ENCODE data around the gene ISLR2.

- TF ChIP-seq YY1 (IDR thresholded peaks at IDR 0.05; ENCODE audit: insufficient read depth, insufficient read length) (no peak), ZNF274 (IDR thresholded peaks at IDR 0.05; ENCODE audit: low read depth, low read length) (no peak), SUZ12 (IDR thresholded peaks at IDR 0.05; ENCODE audit: extremely low read depth, insufficient read depth, insufficient read length) (no peak)
These were observed 43.2 kb downstream of the ISLR2 start, which contains the start of gene ISLR for GRCh38 chr15:74173380-74174218.
